Keratinocyte (primary cell): ENCODE measurements around the gene GRK6. TPM values are rescaled to one million over a fixed set of nuclear protein-coding genes. Genes with fewer than 3 reads are reported as not detected.
A peak's percentile ranks its signal among the peaks of the same experiment; 100 is the strongest.
"Not testable (repeated sequence)": the region's sequence is repeated elsewhere in the genome, so short reads cannot be mapped to it uniquely, and the experiment has no call there.

Source experiments
- DNase-seq: peaks from one replicate; pipeline ENCODE4 v3.0.0-alpha.2; 2011; ENCODE audit warnings: low read depth, missing footprints, low spot score
- FAIRE-seq: peaks from 2 replicates; lab custom pipeline; 2011; peaks lifted over from hg19 to GRCh38; lab: Jason Lieb, UNC
- H2AFZ ChIP-seq: 2 replicates; pipeline ENCODE4 v1.6.0; 2012; ENCODE audit warnings: low read length, control low read depth, inconsistent platforms; ENCODE audit not compliant: control insufficient read depth
- H3K27ac ChIP-seq: 2 replicates; pipeline ENCODE4 v1.5.1; 2011; ENCODE audit warnings: low read length; ENCODE audit not compliant: control insufficient read depth, insufficient read depth
- H3K27me3 ChIP-seq: 3 replicates; pipeline ENCODE4 v1.6.0; 2011; ENCODE audit warnings: low read length; ENCODE audit not compliant: control insufficient read depth, insufficient read depth; ENCODE audit errors: extremely low read depth
- H3K36me3 ChIP-seq, 2 experiments: 2 replicates in 1 of 2; 3 replicates in 1 of 2; pipeline ENCODE4 v1.5.1; 2011; ENCODE audit warnings: low read length in 2 of 2, mild to moderate bottlenecking in 1 of 2; ENCODE audit not compliant: control insufficient read depth in 2 of 2, insufficient read depth in 2 of 2; ENCODE audit errors: extremely low read depth in 1 of 2
- H3K4me1 ChIP-seq: 3 replicates; pipeline ENCODE4 v1.5.1; 2011; ENCODE audit warnings: low read length; ENCODE audit not compliant: control insufficient read depth, insufficient read depth; ENCODE audit errors: extremely low read depth
- H3K4me2 ChIP-seq: 3 replicates; pipeline ENCODE4 v1.6.0; 2011; ENCODE audit warnings: low read depth, low read length; ENCODE audit not compliant: control insufficient read depth, insufficient read depth; ENCODE audit errors: extremely low read depth
- H3K4me3 ChIP-seq, 3 experiments: fragments of 200-600 bp in 1 of 3; sonication (generic) in 1 of 3; 2 replicates in 2 of 3; 3 replicates in 1 of 3; pipeline ENCODE4 v1.5.1; 2011 to 2016; ENCODE audit warnings: low read length in 3 of 3, mild to moderate bottlenecking in 3 of 3, control low read depth in 2 of 3, inconsistent platforms in 1 of 3, low read depth in 1 of 3, mixed read lengths in 1 of 3, mixed run types in 1 of 3, moderate library complexity in 1 of 3; ENCODE audit not compliant: control insufficient read depth in 2 of 3, insufficient read depth in 2 of 3; ENCODE audit errors: extremely low read depth in 1 of 3
- H3K79me2 ChIP-seq: 2 replicates; pipeline ENCODE4 v1.6.0; 2012; ENCODE audit warnings: low read length; ENCODE audit not compliant: control insufficient read depth, insufficient read depth
- H3K9ac ChIP-seq: 3 replicates; pipeline ENCODE4 v1.6.0; 2011; ENCODE audit warnings: low read length; ENCODE audit not compliant: control insufficient read depth, insufficient read depth; ENCODE audit errors: extremely low read depth
- H3K9me1 ChIP-seq: 3 replicates; pipeline ENCODE4 v1.6.0; 2011; ENCODE audit warnings: low read length; ENCODE audit not compliant: control insufficient read depth, insufficient read depth; ENCODE audit errors: extremely low read depth
- H3K9me3 ChIP-seq: 2 replicates; pipeline ENCODE4 v1.5.1; 2012; ENCODE audit warnings: low read depth, low read length; ENCODE audit not compliant: control insufficient read depth
- H4K20me1 ChIP-seq: 3 replicates; pipeline ENCODE4 v1.6.0; 2011; ENCODE audit warnings: low read length; ENCODE audit not compliant: control insufficient read depth, insufficient read depth; ENCODE audit errors: extremely low read depth
- EZH2 ChIP-seq: IDR thresholded peaks from one replicate; pipeline ENCODE4 v1.6.1; 2012; ENCODE audit warnings: inconsistent platforms, mild to moderate bottlenecking, low read length, moderate library complexity
- dilution Hi-C: fragments of 300-500 bp; cut with MboI; formaldehyde crosslinking; loops from one replicate; pipeline ENCODE4 v1.7.0; 2020; ENCODE audit warnings: low sequenced_read_pairs; ENCODE audit not compliant: extremely low pct_ligation_motif_present
- polyA plus RNA-seq, 5 experiments: library from polyadenylated mRNA; depleted of rRNA in 3 of 5; stranded (reverse) in 3 of 5; stranded (forward) in 1 of 5; unstranded in 1 of 5; fragments of >200 nt; gene quantifications; 1 replicate in 1 of 5; 2 replicates in 3 of 5; 3 replicates in 1 of 5; pipeline versions ENCODE4 v1.2.1 to v1.2.3, GENCODE V29; 2011 to 2012; ENCODE audit warnings: missing spikeins in 2 of 5, low read depth in 1 of 5, low replicate concordance in 1 of 5
- TF ChIP-seq, protein P1 (sequence below), 3 experiments: IDR thresholded peaks in 1 of 3; conservative IDR thresholded peaks in 1 of 3; optimal IDR thresholded peaks in 1 of 3; 2 replicates in 2 of 3; 3 replicates in 1 of 3; pipeline versions ENCODE3 to v1.5.1; 2011; ENCODE audit warnings: low read length in 3 of 3, mild to moderate bottlenecking in 3 of 3, moderate library complexity in 2 of 3, control low read depth in 1 of 3, inconsistent platforms in 1 of 3; ENCODE audit not compliant: insufficient read depth in 2 of 3; ENCODE audit errors: extremely low read depth in 1 of 3

GRK6 gene
- polyA plus RNA-seq, 1 donor (not counting 4 experiments of a cell fraction or from before 2014, with no cell fraction given) = 29.9 TPM

DNA sequence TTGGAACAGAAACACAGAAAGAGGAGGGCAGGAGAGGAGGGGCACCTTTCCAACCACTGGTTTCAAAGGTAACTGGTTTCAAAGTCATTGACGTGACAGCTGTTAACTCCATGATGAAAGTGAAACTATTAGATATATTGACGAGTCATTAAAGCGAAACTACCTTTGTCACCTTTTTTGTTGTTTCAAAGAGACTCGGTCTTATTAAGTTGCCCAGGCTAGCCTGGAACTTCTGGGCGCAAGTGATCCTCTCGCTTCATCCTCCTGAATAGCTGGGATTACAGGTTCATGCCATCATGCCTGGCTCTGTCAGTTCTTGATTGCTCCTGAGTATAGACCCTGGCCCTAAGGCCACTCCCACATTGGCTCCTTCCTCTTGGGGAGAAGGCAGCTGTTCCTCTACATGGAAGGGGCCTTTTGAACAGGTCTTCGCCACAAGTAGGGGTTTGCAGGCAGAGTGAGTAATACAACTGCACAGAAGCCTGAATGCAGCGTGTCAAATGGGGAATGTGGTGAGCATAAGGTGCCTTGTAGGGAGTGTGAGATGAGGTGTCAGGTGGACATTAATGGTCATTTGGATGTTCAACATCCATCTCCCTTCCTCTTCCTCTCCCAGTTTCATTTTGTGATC is 13.8 kb upstream of the GRK6 start:
- Histone ChIP-seq H3K27me3 (no peaks in the 10 kb centered on the region), H3K4me3 (no peak overlapping the region), H3K9me1 (no peaks in the 10 kb centered on the region), H3K79me2 (no peaks in the 10 kb centered on the region), H3K4me2 (peak overlapping the region; percentile 38), H3K27ac (no peak overlapping the region), H2AFZ (no peak overlapping the region), H4K20me1 (no peaks in the 10 kb centered on the region), H3K9ac (no peak overlapping the region), H3K4me1 (no peaks in the 10 kb centered on the region), H3K9me3 (no peaks in the 10 kb centered on the region), H3K36me3 (no peaks in the 10 kb centered on the region)
- dilution Hi-C loops = no loop called here
- DNase-seq (no peak), FAIRE-seq (no peak)
- TF ChIP-seq EZH2 = no peak
- TF ChIP-seq, protein P1, sequence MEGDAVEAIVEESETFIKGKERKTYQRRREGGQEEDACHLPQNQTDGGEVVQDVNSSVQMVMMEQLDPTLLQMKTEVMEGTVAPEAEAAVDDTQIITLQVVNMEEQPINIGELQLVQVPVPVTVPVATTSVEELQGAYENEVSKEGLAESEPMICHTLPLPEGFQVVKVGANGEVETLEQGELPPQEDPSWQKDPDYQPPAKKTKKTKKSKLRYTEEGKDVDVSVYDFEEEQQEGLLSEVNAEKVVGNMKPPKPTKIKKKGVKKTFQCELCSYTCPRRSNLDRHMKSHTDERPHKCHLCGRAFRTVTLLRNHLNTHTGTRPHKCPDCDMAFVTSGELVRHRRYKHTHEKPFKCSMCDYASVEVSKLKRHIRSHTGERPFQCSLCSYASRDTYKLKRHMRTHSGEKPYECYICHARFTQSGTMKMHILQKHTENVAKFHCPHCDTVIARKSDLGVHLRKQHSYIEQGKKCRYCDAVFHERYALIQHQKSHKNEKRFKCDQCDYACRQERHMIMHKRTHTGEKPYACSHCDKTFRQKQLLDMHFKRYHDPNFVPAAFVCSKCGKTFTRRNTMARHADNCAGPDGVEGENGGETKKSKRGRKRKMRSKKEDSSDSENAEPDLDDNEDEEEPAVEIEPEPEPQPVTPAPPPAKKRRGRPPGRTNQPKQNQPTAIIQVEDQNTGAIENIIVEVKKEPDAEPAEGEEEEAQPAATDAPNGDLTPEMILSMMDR (optimal IDR thresholded peaks at IDR 0.05 in 1 of 3, IDR thresholded peaks at IDR 0.05 in 1 of 3, conservative IDR thresholded peaks at IDR 0.05 in 1 of 3; ENCODE audit: extremely low read depth in 1 of 3, insufficient read depth in 2 of 3, low read length in 3 of 3) = no peak

DNA sequence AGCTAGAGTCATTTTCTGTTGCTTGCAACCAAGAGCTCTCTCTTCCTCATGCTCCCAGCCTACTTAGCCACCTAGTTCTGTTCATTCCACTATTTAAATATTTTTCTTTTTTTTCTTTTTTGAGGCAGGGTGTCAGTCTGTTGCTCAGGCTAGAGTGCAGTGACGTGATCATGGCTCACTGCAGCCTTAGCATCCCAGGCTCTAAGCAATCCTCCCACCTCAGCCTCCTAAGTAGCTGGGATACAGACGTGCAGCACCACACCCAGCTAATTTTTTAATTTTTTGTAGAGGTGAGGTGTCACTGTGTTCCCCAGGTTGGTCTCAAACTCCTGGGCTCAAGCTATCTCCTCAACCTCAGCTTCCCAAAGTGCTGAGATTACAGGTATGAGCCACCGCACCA is 12.0 kb upstream of the GRK6 start:
- Histone ChIP-seq H2AFZ (no peak overlapping the region), H3K9me1 (no peaks in the 10 kb centered on the region), H3K27me3 (no peaks in the 10 kb centered on the region), H4K20me1 (no peaks in the 10 kb centered on the region), H3K36me3 (no peaks in the 10 kb centered on the region), H3K27ac (no peak overlapping the region), H3K9me3 (no peaks in the 10 kb centered on the region), H3K4me1 (no peaks in the 10 kb centered on the region), H3K4me3 (no peak overlapping the region), H3K79me2 (no peaks in the 10 kb centered on the region), H3K9ac (no peak overlapping the region), H3K4me2 (no peak overlapping the region)
- FAIRE-seq (no peak), DNase-seq (no peak)
- dilution Hi-C loops = no loop called here
- no peak for TF ChIP-seq EZH2
- TF ChIP-seq, protein P1 (optimal IDR thresholded peaks at IDR 0.05 in 1 of 3, IDR thresholded peaks at IDR 0.05 in 1 of 3, conservative IDR thresholded peaks at IDR 0.05 in 1 of 3; ENCODE audit: extremely low read depth in 1 of 3, insufficient read depth in 2 of 3, low read length in 3 of 3) = no peak

DNA sequence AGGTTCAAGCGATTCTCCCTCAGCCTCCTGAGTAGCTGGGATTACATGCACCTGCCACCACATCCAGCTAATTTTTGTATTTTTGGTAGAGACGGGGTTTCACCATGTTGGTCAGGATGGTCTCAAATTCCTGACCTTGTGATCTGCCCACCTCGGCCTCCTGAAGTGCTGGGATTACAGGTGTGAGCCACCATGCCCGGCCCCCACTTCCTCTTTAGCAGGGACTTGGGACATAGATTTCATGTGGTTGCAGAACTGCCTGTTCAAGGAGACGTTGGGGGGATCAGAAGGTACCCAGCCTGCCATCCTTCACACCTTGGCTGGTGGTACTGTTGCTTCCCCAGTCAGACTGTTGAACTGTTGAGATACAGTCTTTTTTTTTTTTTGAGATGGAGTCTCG is 9.4 kb upstream of the GRK6 start:
- H3K9me3 ChIP-seq, DNase-seq, H2AFZ ChIP-seq, H4K20me1 ChIP-seq, H3K36me3 ChIP-seq, H3K79me2 ChIP-seq, dilution Hi-C loops, H3K9me1 ChIP-seq, H3K4me1 ChIP-seq, H3K27me3 ChIP-seq, H3K4me2 ChIP-seq, H3K27ac ChIP-seq, FAIRE-seq, H3K4me3 ChIP-seq, H3K9ac ChIP-seq: not testable (repeated sequence)
